H1 (cell line): ENCODE results near the gene GGA3. TPM values are rescaled to one million over a fixed set of nuclear protein-coding genes. Genes with fewer than 3 reads are reported as not detected.

ENCODE experiments used
- CTCF ChIA-PET: fragments of 300-600 bp; sonication (Branson Sonifier 250); formaldehyde crosslinking; loops from one replicate; lab custom pipeline; 2021; ENCODE audit not compliant: partially characterized antibody; lab: Charles Lee
- POLR2A ChIA-PET: fragments of 300-600 bp; sonication (Branson Sonifier 250); formaldehyde crosslinking; loops from one replicate; lab custom pipeline; 2021; ENCODE audit warnings: inconsistent platforms; ENCODE audit not compliant: partially characterized antibody; lab: Charles Lee
- DNase-seq, 2 experiments: peaks; one replicate each; pipeline versions ENCODE4 v3.0.0 to v3.0.0-alpha.2; 2010 to 2022; ENCODE audit warnings: low spot score in 2 of 2, low read depth in 1 of 2, mixed read lengths in 1 of 2
- FAIRE-seq: peaks from 2 replicates; lab custom pipeline; 2011; peaks lifted over from hg19 to GRCh38; lab: Jason Lieb, UNC
- H2AFZ ChIP-seq: 2 replicates; pipeline ENCODE4 v1.8.1; 2012; ENCODE audit warnings: low read length, inconsistent platforms
- H2AK5ac ChIP-seq: 2 replicates; pipeline ENCODE4 v1.6.1; 2013; ENCODE audit warnings: low read depth, low read length
- H2BK120ac ChIP-seq: replicated peaks from 2 replicates; pipeline ENCODE3; 2013; ENCODE audit warnings: low read depth, low read length, inconsistent platforms
- H2BK12ac ChIP-seq: 2 replicates; pipeline ENCODE4 v1.6.1; 2013; ENCODE audit warnings: low read depth, low read length
- H2BK15ac ChIP-seq: 2 replicates; pipeline ENCODE4 v1.6.1; 2013; ENCODE audit warnings: low read length
- H2BK20ac ChIP-seq: 2 replicates; pipeline ENCODE4 v1.6.1; 2013; ENCODE audit warnings: low read length
- H2BK5ac ChIP-seq: 2 replicates; pipeline ENCODE4 v1.6.1; 2013; ENCODE audit warnings: low read depth, low read length
- H3K14ac ChIP-seq: 2 replicates; pipeline ENCODE4 v1.6.1; 2013; ENCODE audit warnings: inconsistent platforms; ENCODE audit not compliant: insufficient read length
- H3K18ac ChIP-seq: 2 replicates; pipeline ENCODE4 v1.6.1; 2013; ENCODE audit warnings: low read length; ENCODE audit errors: extremely low read depth
- H3K23ac ChIP-seq: 2 replicates; pipeline ENCODE4 v1.6.1; 2013; ENCODE audit warnings: inconsistent platforms; ENCODE audit not compliant: insufficient read length
- H3K23me2 ChIP-seq: 2 replicates; pipeline ENCODE4 v1.6.1; 2013; ENCODE audit warnings: low read depth, low read length
- H3K27ac ChIP-seq: 2 replicates; pipeline ENCODE4 v1.6.1; 2011; ENCODE audit warnings: low read depth, low read length, inconsistent platforms
- H3K27me3 ChIP-seq, 4 experiments: replicated peaks in 1 of 4; 1 replicate in 1 of 4; 2 replicates in 3 of 4; pipeline versions ENCODE4 v1.6.1 to v1.8.1; 2011 to 2013; ENCODE audit warnings: low read length in 3 of 4, mild to moderate bottlenecking in 3 of 4, inconsistent platforms in 2 of 4, mixed read lengths in 2 of 4, moderate library complexity in 1 of 4; ENCODE audit not compliant: control insufficient read depth in 3 of 4, insufficient read depth in 3 of 4; ENCODE audit errors: extremely low read depth in 1 of 4
- H3K36me3 ChIP-seq, 4 experiments: 2 replicates each; pipeline versions ENCODE4 v1.6.1 to v1.8.1; 2011 to 2013; ENCODE audit warnings: mild to moderate bottlenecking in 4 of 4, low read length in 3 of 4, moderate library complexity in 2 of 4, control low read depth in 1 of 4, inconsistent platforms in 1 of 4; ENCODE audit not compliant: insufficient read depth in 4 of 4, control insufficient read depth in 2 of 4
- H3K4ac ChIP-seq: replicated peaks from 2 replicates; pipeline ENCODE3; 2013; ENCODE audit warnings: low read length, low read depth, mixed read lengths, inconsistent platforms; ENCODE audit not compliant: insufficient read length
- H3K4me1 ChIP-seq, 4 experiments: replicated peaks in 1 of 4; 1 replicate in 1 of 4; 2 replicates in 3 of 4; pipeline versions ENCODE4 v1.6.1 to v1.8.1; 2011 to 2013; ENCODE audit warnings: low read length in 3 of 4, inconsistent platforms in 2 of 4, mixed read lengths in 1 of 4; ENCODE audit not compliant: insufficient read depth in 4 of 4, control insufficient read depth in 3 of 4
- H3K4me2 ChIP-seq, 2 experiments: 2 replicates each; pipeline versions ENCODE4 v1.6.1 to v1.8.1; 2011 to 2013; ENCODE audit warnings: low read depth in 2 of 2, low read length in 2 of 2, control low read depth in 1 of 2, inconsistent platforms in 1 of 2, mild to moderate bottlenecking in 1 of 2; ENCODE audit not compliant: insufficient read depth in 1 of 2
- H3K4me3 ChIP-seq, 4 experiments: fragments of 200-600, 300-600 bp in 1 of 4; sonication (generic), shearing (Covaris generic), sonication (Bioruptor Twin) in 1 of 4; 2 replicates each; pipeline versions ENCODE4 v1.5.1 to v1.8.1; 2011 to 2016; ENCODE audit warnings: low read length in 4 of 4, low read depth in 3 of 4, control low read depth in 2 of 4, inconsistent platforms in 2 of 4, mild to moderate bottlenecking in 2 of 4, mixed read lengths in 1 of 4, moderate library complexity in 1 of 4; ENCODE audit not compliant: insufficient read depth in 2 of 4; ENCODE audit errors: extremely low read depth in 1 of 4
- H3K56ac ChIP-seq: replicated peaks from 2 replicates; pipeline ENCODE3; 2013; ENCODE audit warnings: low read depth, mild to moderate bottlenecking, mixed read lengths, low read length, inconsistent platforms; ENCODE audit not compliant: insufficient read length
- H3K79me1 ChIP-seq: 2 replicates; pipeline ENCODE4 v1.6.1; 2013; ENCODE audit warnings: low read depth, low read length, control low read depth
- H3K79me2 ChIP-seq, 2 experiments: 2 replicates each; pipeline versions ENCODE4 v1.6.1 to v1.8.1; 2012 to 2013; ENCODE audit warnings: low read length in 2 of 2, mild to moderate bottlenecking in 2 of 2, inconsistent platforms in 1 of 2; ENCODE audit not compliant: insufficient read depth in 2 of 2, control insufficient read depth in 1 of 2
- H3K9ac ChIP-seq, 4 experiments: replicated peaks in 1 of 4; 1 replicate in 1 of 4; 2 replicates in 3 of 4; pipeline versions ENCODE4 v1.6.1 to v1.8.1; 2011 to 2013; ENCODE audit warnings: low read depth in 3 of 4, low read length in 3 of 4, control low read depth in 2 of 4, mild to moderate bottlenecking in 2 of 4, moderate library complexity in 2 of 4, inconsistent platforms in 1 of 4; ENCODE audit errors: extremely low read depth in 1 of 4
- H3K9me3 ChIP-seq, 2 experiments: 2 replicates each; pipeline versions ENCODE4 v1.6.1 to v1.8.1; 2012 to 2013; ENCODE audit warnings: mild to moderate bottlenecking in 2 of 2, moderate library complexity in 2 of 2, control low read depth in 1 of 2, inconsistent platforms in 1 of 2, low read depth in 1 of 2, low read length in 1 of 2, mixed read lengths in 1 of 2; ENCODE audit not compliant: insufficient read depth in 2 of 2
- H4K20me1 ChIP-seq, 2 experiments: replicated peaks in 1 of 2; 2 replicates each; pipeline versions ENCODE3 to v1.8.1; 2011 to 2013; ENCODE audit warnings: inconsistent platforms in 2 of 2, low read length in 2 of 2, mild to moderate bottlenecking in 1 of 2; ENCODE audit not compliant: insufficient read depth in 2 of 2, control insufficient read depth in 1 of 2
- H4K5ac ChIP-seq: 2 replicates; pipeline ENCODE4 v1.6.1; 2013; ENCODE audit warnings: low read length, low read depth, mixed read lengths, inconsistent platforms; ENCODE audit not compliant: insufficient read length
- H4K8ac ChIP-seq: 2 replicates; pipeline ENCODE4 v1.8.0; 2013; ENCODE audit warnings: mild to moderate bottlenecking, moderate library complexity, low read length, inconsistent platforms; ENCODE audit not compliant: insufficient read depth; ENCODE audit errors: extremely low read depth
- H4K91ac ChIP-seq: replicated peaks from 2 replicates; pipeline ENCODE3; 2013; ENCODE audit warnings: low read length, mixed read lengths, inconsistent platforms; ENCODE audit not compliant: insufficient read length
- ATF2 ChIP-seq: IDR thresholded peaks from 2 replicates; pipeline ENCODE4 v1.6.1; 2012; ENCODE audit warnings: low read length, inconsistent platforms
- ATF3 ChIP-seq: IDR thresholded peaks from 2 replicates; pipeline ENCODE4 v1.6.1; 2011; ENCODE audit warnings: low read depth, mild to moderate bottlenecking, low read length; ENCODE audit not compliant: insufficient read depth
- CEBPB ChIP-seq: IDR thresholded peaks from 2 replicates; pipeline ENCODE4 v1.6.1; 2012; ENCODE audit warnings: low read depth, low read length
- EZH2 ChIP-seq: fragments of 200-600 bp; sonication (generic); IDR thresholded peaks from 2 replicates; pipeline ENCODE4 v1.7.1; 2012; ENCODE audit warnings: low read depth, mild to moderate bottlenecking, moderate library complexity, low read length, inconsistent platforms; ENCODE audit not compliant: severe bottlenecking
- GABPA ChIP-seq: IDR thresholded peaks from 2 replicates; pipeline ENCODE4 v1.6.1; 2011; ENCODE audit warnings: mild to moderate bottlenecking, low read length, moderate library complexity, borderline replicate concordance; ENCODE audit not compliant: insufficient read depth
- RAD21 ChIP-seq, 2 experiments: IDR thresholded peaks in 1 of 2; conservative IDR thresholded peaks in 1 of 2; 2 replicates each; pipeline ENCODE4 v1.6.1; 2011; ENCODE audit warnings: low read depth in 2 of 2, low read length in 2 of 2, improper control_type of control experiment in 1 of 2, inconsistent platforms in 1 of 2, mild to moderate bottlenecking in 1 of 2, moderate library complexity in 1 of 2
- TAF7 ChIP-seq: optimal IDR thresholded peaks from 2 replicates; pipeline ENCODE3; 2011; ENCODE audit warnings: low read depth, mild to moderate bottlenecking, inconsistent platforms, low read length, moderate library complexity, borderline replicate concordance
- USF2 ChIP-seq: IDR thresholded peaks from 2 replicates; pipeline ENCODE4 v1.6.1; 2011; ENCODE audit warnings: low read length, improper control_type of control experiment
- WGBS, 2 experiments: shearing (Covaris generic) in 1 of 2; methylation state at CpG; one replicate each; pipeline versions ENCODE4 v1.1.6 to v1.1.7; 2013 to 2015; ENCODE audit warnings: low lambda C conversion rate in 2 of 2, mixed read lengths in 2 of 2, inconsistent platforms in 1 of 2, low coverage in 1 of 2, missing lambda C conversion rate in 1 of 2; ENCODE audit not compliant: insufficient replicate concordance in 2 of 2, insufficient coverage in 1 of 2, insufficient read length in 1 of 2; ENCODE audit errors: extremely low coverage in 1 of 2, missing lambda C conversion rate in 1 of 2; 5-methylcytosine and 5-hydroxymethylcytosine counted together
- polyA plus RNA-seq, 7 experiments: library from polyadenylated mRNA; depleted of rRNA in 3 of 7; stranded (reverse) in 5 of 7; unstranded in 2 of 7; fragments of >200 nt in 5 of 7; fragments of 200-250 nt in 2 of 7; gene quantifications; 1 replicate in 5 of 7; 2 replicates in 1 of 7; 4 replicates in 1 of 7; pipeline versions ENCODE4 v1.2.1 to v1.2.3, GENCODE V29; 2011 to 2013; ENCODE audit warnings: missing spikeins in 2 of 7, mixed read lengths in 2 of 7
- total RNA-seq: library from RNA; stranded (reverse); fragmentation: NEBNext Ultra II Directional; extraction: Animal tissue kit (Norgen Biotek cat#: 25700); gene quantifications from 2 replicates; pipeline ENCODE4 v1.2.1, GENCODE V29; 2021

Gene GGA3
- total and polyA plus RNA-seq, 2 of the 8 experiments (the other 6 are each of a cell fraction or from before 2014, with no cell fraction given) = 40.6 to 60.0 TPM

- H2AK5ac ChIP-seq = no peak overlapping the region
- H3K4ac ChIP-seq = no peak overlapping the region
- no peak overlapping the region for H3K18ac ChIP-seq
- H2BK12ac ChIP-seq = no peak overlapping the region
- FAIRE-seq (no peak), DNase-seq (no peak)
- no peak overlapping the region for H2BK15ac ChIP-seq
- no peaks in the 10 kb centered on the region for H3K23me2 ChIP-seq
- H3K4me1 ChIP-seq = peaks cover 0 to 4% (median 0%) of the 10 kb centered on the region in 4 experiments; a peak in 3 of 7 replicates
- H3K27ac ChIP-seq = no peak overlapping the region
- no peaks in the 10 kb centered on the region for H3K27me3 ChIP-seq
- no peak overlapping the region for H3K4me3 ChIP-seq
- H4K91ac ChIP-seq = no peak overlapping the region
- no peak overlapping the region; the same call in 1 of the 2 replicates for H4K8ac ChIP-seq
- no peaks in the 10 kb centered on the region for H3K79me1 ChIP-seq
- no peak overlapping the region for H3K56ac ChIP-seq
- H3K9me3 ChIP-seq = no peaks in the 10 kb centered on the region
- ChIA-PET POLR2A (interaction anchor here (1.2 to 6.3 kb wide), 3 partner anchors 18 to 27 kb away, joined by 4 to 53 read pairs (median 17); partner anchors contain the start of genes GGA3, MIF4GD and MRPS7), CTCF (interaction anchor here (1.0 to 16.5 kb wide), 11 partner anchors 7 to 186 kb away, joined by 3 to 369 read pairs (median 14); partner anchors contain the start of genes GGA3, MIF4GD, MRPS7 and SLC25A19)
- no peak overlapping the region for H2AFZ ChIP-seq
- H3K36me3 ChIP-seq = peaks cover 27 to 61% (median 51%) of the 10 kb centered on the region in 4 experiments
- peaks cover 0 to 2% of the 10 kb centered on the region in 2 experiments; a peak in 1 of 4 replicates for H3K79me2 ChIP-seq
- H2BK20ac ChIP-seq = no peak overlapping the region
- H2BK5ac ChIP-seq = no peak overlapping the region
- H3K4me2 ChIP-seq = no peak overlapping the region
- H3K23ac ChIP-seq = no peak overlapping the region
- 89% methylated on average over 17 of the region's 17 CpGs; no CpG with 5 or more reads in 1 of the 2 experiments for WGBS, 2 experiments
- peaks cover 14 to 23% of the 10 kb centered on the region in 2 experiments for H4K20me1 ChIP-seq
- H2BK120ac ChIP-seq = no peak overlapping the region
- H4K5ac ChIP-seq = no peak overlapping the region
- no peak overlapping the region for H3K14ac ChIP-seq
- H3K9ac ChIP-seq = no peak overlapping the region
- no peak for TF ChIP-seq USF2
- TF ChIP-seq RAD21 (IDR thresholded peaks at IDR 0.05 in 1 of 2, conservative IDR thresholded peaks at IDR 0.05 in 1 of 2; ENCODE audit: low read depth in 2 of 2, low read length in 2 of 2) = no peak
- no peak for TF ChIP-seq GABPA
- no peak for TF ChIP-seq ATF3
- TF ChIP-seq CEBPB = no peak
- TF ChIP-seq TAF7 = no peak
- TF ChIP-seq EZH2 = no peak
- no peak for TF ChIP-seq ATF2
These were observed 18.9 kb downstream of the GGA3 start for GRCh38 chr17:75242461-75243042.
